Activated CD4-positive, alpha-beta T cell treated with anti-CD3 and anti-CD28 coated beads for 48 hours (primary cell): ENCODE data around the gene GBX1.

ENCODE experiments used
- DNase-seq: peaks from one replicate; pipeline ENCODE4 v3.0.0-alpha.2; 2020

GBX1 gene

DNA sequence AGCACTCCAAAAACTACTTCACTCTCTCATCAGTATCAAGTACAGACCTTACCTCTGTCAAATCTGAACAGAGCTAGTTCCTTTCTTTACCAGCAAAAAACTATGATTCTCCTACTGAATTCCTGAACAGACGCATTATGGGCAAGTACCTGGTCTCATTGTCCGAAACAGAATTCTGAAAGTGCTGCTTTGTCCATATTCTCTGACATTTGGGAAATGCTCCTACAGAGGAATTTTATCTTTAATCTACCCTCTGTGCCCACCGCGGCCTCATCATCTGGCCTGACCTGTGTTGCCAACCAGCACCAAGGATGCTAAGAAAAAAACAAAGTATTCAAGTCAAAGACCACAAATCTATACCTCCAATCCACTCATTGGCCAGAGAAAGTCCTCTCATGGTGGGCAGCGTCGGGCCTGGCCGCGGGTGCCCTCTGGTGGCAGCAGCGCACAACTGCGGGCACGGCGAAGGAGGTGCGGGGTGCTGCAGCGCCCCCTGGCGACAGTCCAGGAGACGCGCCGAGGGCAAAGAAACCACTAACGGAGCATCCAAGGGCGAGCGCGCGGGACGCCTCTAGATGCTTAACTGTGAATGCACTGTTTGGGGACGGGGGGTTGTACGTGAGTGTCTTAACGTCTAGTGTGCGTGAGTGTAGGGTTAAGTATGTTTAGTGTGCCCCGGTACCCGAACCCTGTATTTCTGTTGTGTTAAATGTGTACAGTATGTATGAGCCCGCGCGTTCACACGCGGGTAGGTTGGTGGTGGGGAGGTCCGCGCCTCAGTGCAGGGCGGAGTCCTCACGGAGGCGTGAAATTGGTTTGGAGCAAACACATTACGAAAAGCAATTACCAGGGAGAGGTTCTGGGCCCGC lies 5.0 kb upstream of the GBX1 start:
- peak; percentile 86 for DNase-seq

DNA sequence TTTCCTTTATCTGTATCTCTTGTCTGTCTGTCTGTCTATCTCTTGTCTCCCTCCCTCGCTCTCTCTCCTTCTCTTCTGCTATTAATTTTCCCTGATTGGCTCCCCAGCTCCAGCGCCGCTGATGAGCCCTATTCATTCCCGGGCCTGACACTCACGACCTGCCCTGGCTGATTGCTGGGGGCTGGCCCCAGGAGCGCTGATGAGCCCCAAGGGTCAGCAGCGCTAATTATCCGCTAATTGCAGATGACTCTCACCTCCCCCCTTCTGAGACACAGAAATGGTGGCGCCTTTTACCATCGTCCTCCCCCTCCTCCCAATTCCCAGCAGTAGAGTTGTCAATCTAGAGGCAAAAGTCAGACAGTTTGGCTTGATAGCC lies 1.3 kb upstream of the GBX1 start:
- no peak for DNase-seq

DNA sequence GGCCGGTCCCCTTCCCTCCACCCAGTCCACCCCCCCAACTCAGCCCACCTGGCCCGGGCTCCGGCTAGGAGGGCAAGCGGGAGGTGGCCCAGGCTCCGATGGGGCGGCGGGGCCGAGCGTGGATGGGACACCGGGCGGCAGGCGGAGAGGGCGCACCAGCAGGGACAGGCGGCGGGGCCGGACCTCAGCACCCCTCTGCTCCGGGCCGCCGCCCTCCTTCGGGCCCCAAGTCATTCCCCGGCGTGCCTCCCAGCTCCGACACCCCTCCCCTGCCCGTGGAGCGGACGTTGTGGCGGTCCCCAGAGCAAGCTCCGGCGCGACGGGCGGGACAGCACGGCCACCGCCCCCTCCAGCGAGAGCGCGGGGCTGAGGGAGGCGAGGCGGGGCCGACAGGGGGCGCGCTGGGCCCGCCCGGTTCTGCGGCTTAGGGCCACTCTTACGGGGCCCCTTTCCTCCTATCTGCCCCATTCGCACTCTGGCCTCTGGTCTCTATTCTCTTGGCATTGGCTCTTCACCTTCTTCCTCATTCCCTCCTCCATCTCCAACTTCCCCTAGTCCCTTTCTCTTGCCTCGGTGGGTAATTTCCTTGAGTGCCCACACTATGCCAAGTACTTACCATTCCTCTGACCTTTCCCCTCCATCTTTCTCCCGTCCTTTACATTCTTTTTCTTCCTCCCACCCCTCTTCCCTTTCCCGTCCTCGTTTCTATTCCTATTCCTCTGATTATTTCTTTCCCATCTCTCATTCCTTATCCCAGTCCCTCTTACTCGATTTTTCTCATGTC lies 701 bp upstream of the GBX1 start:
- peak; percentile 70 for DNase-seq

DNA sequence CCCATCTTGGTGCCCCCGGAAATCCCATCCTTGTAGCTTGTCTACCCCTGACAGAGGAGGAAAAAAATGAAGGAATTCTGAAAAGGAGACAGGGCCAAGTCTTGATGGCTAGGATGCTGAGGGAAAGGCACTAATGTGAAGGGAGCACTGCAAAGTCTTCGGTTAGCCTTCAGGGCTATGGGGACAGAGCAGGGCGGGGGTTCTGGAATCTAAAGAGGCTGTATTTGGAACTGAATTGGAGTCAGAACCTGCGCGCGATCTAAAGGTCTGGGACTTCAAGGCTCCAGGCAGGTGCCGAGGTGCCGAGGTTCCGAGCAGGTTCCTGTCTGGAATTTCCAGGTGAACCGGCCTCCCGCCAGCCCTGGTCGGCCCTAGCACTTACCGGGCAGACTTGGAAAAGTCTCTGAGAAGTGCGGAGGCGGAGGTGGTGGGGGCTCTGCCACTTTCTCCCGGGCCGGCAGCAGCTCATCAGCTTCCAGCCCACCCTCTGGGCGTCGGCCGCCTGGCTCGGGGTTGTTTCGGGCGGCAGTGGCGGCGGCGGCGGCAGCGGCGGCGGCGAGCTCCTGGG lies 781 bp downstream of the GBX1 start:
- no peak for DNase-seq

DNA sequence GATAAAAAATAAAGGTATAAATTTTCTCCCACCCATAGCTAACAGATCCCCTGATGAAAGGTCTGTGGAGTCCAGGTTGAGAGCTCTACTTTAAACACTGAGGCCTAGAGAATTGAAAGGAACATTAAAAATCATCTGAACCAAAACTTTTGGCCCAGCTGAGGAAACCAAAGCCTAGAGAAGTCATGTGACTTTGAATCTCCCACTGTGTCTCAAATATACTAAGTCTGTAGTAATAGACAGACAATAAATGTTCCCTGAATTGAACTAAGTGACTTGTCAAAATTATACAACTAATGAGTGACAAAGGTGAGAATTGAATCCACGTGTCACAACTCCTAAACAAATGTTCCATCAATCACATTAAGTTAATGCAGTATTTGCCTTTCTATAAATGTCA lies 5.7 kb downstream of the GBX1 start:
- no peak for DNase-seq

DNA sequence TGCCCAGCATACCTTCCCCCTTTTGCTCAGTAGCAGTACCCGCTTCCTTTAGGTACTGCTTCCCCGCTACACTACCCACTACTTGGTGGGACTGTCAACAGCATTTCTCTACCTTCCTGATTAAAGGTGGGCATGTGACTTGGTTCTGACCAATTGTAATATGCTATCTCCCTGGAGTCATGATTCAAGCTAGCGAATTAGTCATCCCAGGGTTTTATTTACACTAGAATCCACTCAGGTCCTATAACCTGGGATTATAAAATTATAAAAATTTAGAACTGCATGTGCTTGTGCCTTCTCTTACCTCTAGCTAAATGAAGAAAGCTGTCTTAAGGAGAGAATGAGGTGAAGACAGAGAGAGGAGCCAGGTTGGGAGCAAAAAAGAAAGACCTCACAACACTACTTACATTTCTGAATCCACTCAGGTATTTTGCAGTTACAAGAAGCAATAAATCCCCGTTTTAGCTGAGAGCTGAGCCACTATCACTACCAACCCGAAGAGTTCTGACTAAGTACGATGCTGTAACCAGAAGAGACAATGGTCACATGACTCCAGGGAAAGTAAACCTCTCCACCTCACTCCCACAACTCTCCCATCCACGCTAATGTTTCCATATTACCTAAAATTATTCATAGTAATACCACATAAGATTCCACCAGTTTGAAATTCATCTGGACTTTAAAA lies 9.7 kb downstream of the GBX1 start:
- no peak for DNase-seq

DNA sequence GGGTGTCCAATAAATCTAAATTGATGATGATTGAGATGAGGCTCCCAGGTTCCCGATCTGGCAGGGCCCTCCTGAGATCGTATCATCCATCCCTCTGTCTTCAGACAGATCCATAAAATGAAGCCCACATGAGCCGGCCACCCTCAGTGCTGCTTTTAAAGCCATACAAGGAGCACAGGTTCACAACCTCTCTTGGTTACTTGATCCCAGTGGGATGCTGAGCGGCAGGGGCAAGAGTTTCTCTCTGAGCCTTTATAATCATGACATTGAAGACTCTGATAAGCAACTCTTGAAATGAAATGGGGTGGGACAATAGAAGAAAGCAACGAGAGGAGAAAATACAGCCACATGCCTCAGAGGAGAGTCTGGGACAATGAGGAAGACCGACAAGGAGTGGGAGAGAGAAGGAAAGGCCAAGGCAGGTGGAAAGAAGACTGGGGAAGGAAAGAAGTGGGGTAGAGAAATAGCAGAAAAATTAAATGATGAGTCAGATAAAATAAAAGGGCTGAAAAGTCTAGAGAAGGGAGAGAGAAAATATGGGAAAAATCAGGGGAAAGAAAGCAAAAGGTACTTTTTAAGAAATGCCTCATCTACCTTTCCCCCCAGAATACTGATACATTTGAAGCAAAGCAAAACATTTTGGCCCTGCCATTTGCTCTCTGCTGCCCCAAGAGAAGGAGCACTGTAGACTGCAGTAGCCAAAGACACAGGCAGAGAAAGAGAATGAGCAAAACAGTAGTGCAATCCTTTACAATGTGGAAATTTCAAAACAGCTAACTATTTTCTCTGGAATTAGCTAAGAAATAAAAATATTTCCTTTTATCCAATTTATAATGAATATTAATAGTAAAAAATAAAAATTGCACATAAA lies 14.6 kb downstream of the GBX1 start:
- no peak for DNase-seq

DNA sequence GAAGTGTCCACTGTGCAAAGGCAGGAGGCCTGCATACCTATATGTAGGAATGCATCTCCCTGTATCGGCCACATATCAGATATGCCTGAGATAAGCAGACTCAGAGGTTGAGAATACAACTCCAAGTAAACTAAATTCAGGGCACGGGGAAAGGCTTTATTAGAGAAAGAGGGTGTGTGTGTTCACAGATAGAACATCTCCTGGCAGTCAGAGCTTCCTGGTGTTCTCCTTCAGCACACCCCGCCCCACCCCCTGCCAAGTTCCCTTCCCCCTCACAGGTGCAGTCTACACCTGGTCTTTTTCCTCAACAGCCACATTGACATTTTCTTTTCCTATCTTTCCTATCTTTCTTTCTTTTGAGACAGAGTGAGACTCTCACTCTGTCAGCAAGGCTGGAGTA lies 17.1 kb downstream of the GBX1 start:
- DNase-seq: no peak

DNA sequence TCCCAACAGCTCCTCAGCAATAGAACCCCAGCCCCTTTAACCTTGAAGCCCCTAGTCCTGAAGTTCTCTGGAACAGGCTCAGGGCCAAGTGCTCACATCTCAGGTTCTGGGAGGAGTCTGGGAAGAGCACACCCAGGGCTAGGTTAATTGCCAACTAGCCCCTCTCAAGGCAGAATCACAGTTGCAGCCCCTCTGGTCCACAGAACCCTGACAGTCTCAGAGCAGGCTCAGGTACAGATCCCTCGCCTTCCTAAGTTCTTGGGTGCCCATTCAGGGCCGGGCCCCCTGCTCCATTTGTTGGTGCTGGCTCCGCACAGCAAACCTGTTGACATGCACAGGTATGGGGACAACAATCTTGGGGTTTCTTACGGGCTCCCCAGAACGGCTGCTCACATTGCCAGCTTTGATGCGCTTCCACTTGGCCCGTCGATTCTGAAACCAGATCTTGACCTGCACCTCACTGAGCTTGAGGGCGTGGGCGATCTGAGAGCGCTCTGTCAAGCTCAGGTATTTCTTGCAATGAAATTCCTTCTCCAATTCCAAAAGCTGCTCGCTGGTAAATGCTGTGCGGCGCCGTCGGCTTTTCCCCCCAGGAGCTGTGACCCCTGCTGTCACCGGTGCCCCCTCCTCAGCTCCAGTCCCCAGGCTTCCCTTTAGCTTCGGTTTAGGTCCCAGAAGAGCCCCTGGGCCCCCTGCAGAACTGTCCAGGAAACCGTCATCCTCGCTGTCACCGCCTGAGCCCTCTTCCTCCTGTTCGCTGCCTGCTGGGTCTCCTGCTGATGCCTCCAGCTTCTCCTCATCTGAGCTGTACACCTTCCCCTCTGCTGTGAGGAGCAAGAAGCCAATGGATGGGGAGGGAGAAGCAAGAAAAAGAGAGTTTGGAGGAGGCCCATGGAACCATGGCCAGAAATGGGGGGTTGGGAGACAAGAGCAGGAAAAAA lies 18.9 kb downstream of the GBX1 start:
- DNase-seq: no peak

DNA sequence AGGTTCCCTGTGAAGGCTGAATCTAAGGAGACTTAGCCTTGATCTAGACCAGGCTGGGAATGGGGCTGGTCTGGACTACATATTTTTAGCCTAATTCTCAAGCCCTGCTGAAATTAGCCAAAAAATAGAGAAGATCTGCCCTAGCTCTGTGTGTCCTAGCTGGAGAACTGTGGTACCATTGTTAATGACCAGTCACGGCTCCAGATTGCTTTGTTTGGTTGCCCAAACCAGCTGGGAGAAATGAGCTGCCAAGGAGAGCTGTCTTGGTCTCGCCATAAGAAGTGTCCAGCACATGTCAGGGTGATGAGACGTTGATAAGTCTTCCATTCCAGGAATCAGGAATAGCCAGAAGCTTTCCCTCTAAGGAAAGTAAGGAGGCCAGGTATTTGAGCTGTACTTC lies 20.7 kb downstream of the GBX1 start:
- DNase-seq: no peak

DNA sequence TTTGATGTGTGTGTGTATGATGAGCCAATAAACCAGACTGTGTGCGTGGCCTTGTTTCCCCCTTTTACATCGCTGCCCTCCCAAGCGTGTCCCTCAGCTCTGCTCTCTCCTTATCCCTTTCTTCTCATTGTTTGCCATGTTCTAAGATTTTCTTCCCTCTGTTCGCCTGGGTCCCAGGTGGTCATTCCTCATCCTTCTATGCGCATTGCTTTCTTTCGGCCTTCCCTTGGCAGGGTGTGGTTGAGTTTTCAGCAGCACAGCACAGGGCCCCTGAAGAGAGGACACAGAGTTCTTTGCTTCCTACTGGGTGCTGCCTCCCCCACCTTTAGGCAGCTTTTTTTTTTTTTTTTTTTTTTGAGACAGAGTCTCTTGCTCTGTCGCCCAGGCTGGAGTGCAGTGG lies 23.1 kb downstream of the GBX1 start:
- DNase-seq: no peak

DNA sequence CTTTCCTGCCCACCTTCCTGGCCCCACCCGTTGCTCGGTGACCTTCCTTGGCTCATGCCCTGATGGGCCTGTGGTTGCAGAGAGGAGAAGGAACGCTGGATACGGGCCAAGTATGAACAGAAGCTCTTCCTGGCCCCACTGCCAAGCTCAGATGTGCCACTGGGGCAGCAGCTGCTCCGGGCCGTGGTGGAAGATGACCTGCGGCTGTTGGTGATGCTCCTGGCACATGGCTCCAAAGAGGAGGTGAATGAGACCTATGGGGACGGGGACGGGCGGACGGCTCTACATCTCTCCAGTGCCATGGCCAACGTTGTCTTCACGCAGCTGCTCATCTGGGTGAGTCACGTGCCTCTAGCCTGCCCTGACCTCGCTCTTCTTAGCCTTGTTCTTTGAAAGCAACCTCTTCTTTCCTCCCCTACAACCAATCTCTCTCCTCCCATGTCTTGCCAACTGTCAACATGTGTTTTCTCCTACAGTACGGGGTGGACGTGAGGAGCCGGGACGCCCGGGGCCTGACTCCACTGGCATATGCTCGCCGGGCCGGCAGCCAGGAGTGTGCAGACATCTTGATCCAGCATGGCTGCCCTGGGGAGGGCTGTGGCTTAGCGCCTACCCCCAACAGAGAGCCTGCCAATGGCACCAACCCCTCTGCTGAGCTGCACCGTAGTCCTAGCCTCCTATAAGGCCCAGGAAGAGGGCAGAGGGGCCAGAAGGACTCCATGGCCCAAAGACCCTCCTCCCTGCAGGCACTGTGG lies 24.1 kb downstream of the GBX1 start:
- DNase-seq: no peak

DNA sequence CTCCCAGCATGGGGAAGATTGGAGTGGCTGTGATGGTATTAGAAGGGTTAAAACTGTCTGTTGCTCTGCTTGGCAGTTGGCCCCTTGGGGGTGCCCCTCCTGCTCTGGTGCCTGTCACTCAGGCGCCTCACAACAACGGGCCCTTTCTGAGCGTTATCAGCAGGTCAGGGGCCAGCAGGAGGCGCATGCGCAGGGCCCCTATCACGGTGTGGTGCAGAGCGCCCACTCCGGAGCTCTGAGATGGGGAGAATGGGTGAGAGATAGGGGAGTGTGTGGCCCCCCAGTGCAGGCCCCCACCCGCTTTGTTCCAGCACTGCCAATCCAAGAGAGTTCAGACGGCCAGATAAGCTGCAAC lies 24.8 kb downstream of the GBX1 start:
- DNase-seq: no peak

DNA sequence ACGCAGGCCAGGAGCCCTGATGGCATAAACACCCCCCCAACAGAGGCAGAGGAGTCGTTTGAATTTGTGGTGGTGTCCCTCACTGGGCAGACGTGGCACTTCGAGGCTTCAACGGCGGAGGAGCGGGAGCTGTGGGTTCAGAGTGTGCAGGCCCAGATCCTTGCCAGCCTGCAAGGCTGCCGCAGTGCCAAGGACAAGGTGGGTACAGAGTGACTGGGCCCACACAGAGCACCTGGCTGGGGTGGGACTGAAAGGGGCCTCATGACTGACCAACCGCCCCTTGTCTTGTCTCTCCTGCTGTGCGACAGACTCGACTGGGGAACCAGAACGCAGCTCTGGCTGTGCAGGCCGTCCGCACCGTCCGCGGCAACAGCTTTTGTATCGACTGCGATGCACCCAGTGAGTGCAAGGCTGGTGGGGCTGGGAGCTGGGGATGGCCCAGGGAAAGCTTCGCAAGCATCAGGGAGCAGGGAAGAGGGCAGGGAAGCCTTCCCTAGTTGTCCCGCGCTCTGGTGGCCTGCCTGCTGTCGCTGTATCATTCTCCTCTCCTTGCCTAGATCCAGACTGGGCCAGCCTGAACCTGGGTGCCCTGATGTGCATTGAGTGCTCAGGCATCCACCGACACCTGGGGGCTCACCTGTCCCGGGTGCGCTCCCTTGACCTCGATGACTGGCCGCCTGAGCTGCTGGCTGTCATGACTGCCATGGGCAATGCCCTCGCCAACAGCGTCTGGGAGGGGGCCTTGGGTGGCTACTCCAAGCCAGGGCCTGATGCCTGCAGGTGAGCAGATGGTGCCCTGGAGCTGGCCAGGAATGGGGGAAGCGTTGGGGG lies 25.4 kb downstream of the GBX1 start:
- DNase-seq: no peak

DNA sequence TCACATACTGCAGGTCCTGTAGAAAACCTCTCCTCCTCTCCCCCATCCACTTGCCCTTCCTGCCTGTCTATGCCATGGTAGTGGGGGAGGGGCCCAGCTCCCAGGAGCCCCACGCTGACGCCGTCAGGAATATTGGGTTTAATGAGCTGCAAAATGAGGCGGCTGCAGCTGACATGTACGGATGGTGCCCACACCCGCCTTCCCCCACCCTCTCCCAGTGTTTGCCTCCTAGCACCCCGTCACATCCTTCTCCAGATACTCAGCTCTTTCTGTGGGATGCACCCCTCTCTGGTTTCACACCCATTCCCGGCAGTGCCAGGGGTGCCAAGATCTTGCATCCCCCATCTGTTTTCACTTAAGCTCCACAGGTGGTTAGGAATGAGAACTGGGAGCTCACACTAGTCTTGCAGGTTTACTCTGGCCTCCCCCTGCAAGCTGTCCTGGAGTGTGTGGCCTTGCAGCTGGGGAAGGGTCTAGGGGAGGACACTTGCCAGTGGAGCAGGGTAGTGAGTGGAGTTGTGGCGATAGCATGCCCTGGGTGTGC lies 26.1 kb downstream of the GBX1 start:
- DNase-seq: no peak

DNA sequence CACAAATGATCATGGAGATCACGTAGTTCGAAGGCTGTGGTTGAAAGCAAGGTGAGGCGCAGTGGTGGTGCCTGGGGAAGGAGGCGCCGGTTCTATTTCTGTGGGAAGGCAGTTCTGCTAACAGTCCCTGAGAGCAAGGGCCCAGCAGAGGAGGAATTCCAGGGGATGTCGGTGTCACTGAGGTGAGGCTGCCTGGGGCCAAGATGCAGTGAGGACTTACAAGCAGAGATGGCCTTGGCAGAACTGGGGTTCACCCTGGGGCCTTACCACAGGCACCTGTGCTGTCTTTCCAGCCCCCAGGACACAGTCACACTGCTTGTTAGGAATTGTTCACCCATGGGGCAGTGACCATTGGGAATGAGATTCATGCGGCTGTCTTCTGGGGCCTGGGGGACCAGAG lies 26.7 kb downstream of the GBX1 start:
- DNase-seq: no peak

DNA sequence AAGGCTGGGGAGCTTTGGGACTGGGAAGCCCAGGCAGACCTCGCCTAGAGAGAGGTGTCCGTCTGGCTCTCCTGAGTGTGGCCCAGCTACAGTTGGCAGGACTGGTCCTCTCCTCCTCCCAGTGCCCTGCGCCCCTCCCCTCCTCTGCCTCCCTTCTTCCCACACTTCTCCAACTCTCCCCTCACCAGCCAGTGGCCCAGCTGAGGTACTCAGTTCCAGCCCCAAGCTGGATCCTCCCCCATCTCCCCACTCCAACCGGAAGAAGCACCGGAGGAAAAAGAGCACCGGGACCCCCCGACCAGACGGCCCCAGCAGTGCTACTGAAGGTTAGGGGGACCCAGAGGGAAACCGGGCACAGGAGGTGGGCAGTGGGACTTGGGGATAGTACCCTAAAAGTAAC lies 27.7 kb downstream of the GBX1 start:
- DNase-seq: no peak

DNA sequence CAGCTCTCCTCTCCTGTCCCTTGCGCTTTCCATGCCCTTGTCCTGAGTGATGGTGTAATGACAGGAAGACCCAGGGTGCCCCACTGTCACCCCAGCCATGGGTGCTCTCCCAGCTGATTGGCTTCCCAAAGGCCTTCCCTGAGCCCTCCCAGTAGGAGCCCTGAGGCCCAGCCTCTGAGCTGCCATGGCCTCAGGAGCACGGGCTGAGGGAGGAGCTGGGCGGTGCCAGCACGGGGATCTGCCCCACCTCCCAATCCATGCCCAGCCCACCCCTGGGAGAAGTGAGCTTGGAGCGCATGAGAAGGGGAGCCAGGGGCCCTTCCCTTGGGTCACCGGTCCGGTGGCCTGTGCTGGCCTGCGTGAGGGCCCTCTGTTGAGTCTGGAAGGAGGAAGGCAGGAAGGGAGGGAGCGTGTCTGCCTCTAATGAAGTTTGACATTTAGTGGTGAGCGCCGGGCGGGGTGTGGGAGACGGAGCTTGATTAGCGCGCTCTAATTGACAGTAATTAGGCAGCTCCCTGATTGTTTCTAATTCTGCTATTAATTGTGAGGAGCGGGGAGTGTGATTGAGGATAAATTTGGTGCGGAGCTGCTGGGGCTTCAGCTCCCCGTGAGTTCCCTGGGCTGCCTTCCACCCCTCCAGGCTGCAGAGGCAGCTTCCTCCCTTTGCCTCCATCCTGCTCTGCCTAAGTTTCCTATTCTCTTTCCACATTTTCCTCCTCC lies 28.3 kb downstream of the GBX1 start:
- DNase-seq: no peak
